D721Med (cell line): ENCODE data around the gene KRT5.

Experiments used
- DNase-seq: peaks from one replicate; pipeline ENCODE4 v3.0.0; 2011; ENCODE audit warnings: low spot score; ENCODE audit not compliant: insufficient read length
- FAIRE-seq: peaks from 2 replicates; lab custom pipeline; 2011; peaks lifted over from hg19 to GRCh38; lab: Jason Lieb, UNC
- TF ChIP-seq, protein P1 (sequence below): IDR thresholded peaks from 2 replicates; pipeline ENCODE4 v1.5.1; 2012; ENCODE audit warnings: mild to moderate bottlenecking, control low read depth; ENCODE audit not compliant: insufficient read depth; ENCODE audit errors: missing control alignments

Gene KRT5

DNA sequence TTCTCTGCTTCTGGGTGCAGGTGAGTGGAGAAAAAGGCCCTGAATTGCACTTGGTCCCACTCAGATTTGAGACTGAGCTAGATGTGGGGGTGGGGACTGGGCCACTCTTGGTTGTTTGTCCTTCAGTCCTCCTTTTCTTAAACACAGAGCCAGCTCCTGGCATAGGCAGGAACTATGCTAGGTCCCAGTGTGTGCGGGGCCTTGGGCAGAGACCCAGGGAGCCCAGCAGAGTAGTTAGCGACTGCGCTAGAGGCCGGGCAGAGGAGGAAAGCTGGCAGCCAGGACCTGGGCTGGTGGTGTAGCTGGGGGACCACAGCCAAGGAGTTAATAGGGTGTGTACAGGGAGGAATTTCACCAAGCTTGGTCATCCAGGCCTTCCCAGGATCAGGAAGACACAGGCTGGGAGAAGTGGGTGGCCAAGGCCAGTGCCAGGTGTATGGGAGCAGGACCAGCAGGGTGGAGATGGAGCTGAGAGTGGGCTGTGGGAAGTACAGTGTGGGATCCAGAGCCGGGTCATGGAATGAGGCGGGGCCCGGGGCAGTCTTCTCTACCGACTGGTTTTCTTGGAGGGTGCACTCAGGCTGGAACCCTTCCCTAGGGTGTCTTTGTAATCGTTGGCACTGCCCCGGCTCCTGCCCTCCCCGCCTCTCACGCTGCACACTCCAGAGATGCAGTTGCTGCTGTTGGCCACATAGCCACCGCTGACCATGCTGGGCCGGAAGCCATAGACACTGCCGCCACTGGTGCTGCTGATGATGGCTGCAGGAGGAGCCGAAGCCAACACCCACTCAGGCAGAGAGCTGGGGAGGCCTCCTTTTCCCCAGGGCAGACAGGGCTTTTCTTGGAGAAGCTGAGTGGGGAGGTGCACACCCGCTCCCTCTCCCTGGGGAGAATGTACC is 24.0 kb upstream of the KRT5 start:
- no peak for FAIRE-seq
- TF ChIP-seq, protein P1, sequence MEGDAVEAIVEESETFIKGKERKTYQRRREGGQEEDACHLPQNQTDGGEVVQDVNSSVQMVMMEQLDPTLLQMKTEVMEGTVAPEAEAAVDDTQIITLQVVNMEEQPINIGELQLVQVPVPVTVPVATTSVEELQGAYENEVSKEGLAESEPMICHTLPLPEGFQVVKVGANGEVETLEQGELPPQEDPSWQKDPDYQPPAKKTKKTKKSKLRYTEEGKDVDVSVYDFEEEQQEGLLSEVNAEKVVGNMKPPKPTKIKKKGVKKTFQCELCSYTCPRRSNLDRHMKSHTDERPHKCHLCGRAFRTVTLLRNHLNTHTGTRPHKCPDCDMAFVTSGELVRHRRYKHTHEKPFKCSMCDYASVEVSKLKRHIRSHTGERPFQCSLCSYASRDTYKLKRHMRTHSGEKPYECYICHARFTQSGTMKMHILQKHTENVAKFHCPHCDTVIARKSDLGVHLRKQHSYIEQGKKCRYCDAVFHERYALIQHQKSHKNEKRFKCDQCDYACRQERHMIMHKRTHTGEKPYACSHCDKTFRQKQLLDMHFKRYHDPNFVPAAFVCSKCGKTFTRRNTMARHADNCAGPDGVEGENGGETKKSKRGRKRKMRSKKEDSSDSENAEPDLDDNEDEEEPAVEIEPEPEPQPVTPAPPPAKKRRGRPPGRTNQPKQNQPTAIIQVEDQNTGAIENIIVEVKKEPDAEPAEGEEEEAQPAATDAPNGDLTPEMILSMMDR: no peak
- DNase-seq: no peak

DNA sequence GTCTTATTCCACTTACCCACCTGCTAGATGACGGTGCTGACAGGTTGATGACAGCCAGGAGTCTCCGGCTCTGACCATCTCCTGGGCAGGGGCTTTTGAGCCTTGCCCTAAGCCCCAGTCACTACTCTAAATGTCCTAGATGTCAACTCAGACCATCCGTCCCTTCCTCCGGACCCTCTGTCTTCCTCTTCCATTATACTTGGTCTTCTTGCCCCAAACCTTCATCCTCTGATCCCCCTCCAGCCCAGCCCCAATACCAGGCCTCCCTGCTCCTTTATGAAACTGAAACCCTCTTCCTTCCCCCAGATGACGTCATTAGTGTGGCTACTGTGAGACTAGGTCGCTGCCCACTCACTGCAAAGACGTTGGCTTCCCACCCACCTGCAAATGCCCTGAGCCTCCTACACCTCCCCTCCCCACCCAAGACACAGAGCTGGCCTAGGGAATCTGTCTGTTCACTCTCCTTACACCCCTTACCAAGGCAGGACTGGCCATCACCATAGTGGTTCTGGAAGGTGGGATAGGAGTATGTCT is 22.7 kb upstream of the KRT5 start:
- TF ChIP-seq, protein P1: no peak
- no peak for DNase-seq
- FAIRE-seq: no peak

DNA sequence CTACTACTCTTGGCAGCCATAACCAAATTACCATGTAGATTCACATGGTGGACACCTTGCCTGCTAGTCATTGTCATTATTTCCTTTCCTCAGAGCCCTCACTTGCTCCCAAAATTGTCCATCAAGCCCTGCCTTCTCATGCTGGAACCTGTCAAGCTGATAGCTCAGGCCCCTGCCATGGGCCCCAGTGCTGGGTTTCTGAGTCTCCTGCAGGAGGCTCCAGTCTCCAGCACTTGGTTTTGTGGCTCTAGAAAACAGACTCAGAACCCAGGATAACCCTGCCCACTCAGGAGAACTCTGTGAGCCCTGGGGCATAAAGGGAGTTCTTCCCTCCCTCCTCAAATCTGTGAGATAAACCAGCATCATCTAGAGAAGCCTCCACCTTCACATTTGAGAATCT is 22.0 kb upstream of the KRT5 start:
- DNase-seq (no peak), FAIRE-seq (no peak)
- TF ChIP-seq, protein P1: no peak

DNA sequence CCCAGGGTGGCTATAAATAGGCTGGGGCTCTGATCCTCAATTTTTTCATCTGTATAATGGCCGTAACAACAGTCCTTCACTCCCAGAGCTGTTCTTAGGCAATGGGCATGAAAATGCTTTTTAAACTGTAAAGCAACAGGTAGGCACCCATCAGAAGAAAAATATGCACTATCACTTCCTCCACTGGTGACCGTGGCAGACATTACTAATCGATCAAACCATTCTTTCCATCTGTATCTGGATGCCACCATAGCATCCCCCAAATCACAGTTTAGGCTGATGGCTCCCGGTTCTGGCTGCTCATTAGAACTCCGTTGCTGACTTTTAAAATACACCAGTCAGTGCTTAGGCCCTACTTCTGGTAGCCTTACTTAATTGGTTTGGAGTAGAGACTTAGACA is 21.5 kb upstream of the KRT5 start:
- FAIRE-seq: no peak
- DNase-seq: no peak
- TF ChIP-seq, protein P1: no peak

DNA sequence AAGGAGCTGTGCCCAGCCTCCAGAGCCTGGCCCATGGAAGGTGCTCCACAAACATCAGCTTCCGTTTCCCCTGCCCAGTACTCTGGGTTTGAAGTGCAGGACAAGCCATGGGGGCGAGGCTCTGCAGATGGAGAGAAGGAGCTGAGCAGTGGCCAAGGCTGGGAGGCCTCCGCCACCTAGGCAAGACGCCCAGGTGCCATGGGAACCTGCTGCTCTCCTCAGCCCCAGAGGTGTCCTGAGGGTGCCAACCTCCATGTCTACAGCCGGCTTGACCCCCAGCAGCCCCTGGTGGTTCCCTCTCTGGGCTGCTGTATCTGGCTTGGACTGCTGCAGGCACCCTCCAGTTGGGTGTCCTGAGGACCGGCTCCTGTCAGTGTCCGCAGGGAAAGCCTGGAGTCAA is 20.3 kb upstream of the KRT5 start:
- DNase-seq: no peak
- FAIRE-seq: no peak
- TF ChIP-seq, protein P1: no peak

DNA sequence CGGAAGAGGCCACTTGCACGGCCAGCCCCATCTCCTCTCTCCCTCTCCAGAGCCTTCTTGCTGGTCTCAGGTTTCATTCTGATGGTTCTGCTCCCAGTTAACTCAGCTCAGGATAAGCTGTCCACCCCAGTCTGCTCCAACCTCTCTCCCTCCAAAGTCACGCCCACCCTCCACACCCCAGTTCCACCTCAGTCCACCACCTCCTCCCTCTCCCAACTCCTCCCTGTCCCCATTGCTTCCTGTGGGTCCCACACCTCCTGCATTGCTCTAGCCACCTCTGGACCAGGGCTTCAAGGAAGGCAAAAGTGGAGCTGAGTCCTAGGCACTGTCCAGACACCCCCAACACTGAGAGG is 19.6 kb upstream of the KRT5 start:
- TF ChIP-seq, protein P1: no peak
- DNase-seq (no peak), FAIRE-seq (no peak)

DNA sequence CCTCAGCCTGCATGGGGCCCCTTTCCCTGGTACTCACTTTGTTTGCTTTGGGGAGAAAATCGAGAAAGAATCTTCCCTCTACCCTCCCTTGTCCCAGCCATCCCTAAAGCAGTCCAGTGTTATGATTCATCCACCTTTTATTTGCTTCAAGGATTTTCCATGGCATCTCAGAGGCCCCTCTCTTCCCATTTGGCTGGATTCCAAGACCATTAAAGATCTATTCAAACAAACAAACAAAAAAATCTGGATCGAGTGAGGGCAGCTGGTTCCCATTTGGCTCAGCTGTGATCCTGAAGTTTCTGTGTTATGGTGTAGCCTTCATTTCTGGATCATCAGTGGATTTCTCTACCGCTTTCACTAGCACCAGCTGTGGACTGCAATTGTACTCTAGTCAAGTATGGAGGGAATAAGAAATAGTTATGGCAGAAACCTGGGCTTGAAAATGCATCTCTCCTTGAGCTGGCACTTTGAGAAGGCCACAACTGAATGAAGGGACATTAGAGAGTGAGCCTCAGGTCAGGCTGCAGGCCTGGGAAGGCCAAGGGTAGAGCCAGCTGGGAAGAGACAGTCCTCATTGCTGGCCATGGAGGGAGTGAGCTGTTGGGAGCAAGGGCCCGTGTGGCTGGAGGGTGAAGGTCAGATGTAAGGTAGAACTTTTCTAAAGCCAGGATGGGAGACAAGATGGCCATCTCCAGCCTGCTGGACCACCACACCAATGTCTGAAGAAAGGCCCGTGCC is 19.1 kb upstream of the KRT5 start:
- TF ChIP-seq, protein P1: no peak
- DNase-seq: no peak
- no peak for FAIRE-seq
